Spleen (tissue), 7 donors: Measurements from ENCODE around the gene MKLN1.

Source experiments
- POLR2A ChIP-seq, 3 donors: fragments of 450-650 bp; IDR thresholded peaks; one replicate each; pipeline ENCODE4 v1.5.1; 2017; ENCODE audit warnings: antibody characterized with exemption in 3 of 3, mild to moderate bottlenecking in 1 of 3
- POLR2AphosphoS5 ChIP-seq, 3 donors: sonication (generic); formaldehyde crosslinking; IDR thresholded peaks; one replicate each; pipeline ENCODE4 v1.5.1; 2017; ENCODE audit warnings: antibody characterized with exemption in 3 of 3
- TF ChIP-seq, protein P1 (sequence below), 11 experiments: fragments of 200-600 bp in 7 of 11; fragments of 450-650 bp in 4 of 11; sonication (generic) in 4 of 11; IDR thresholded peaks in 8 of 11; conservative IDR thresholded peaks in 3 of 11; 1 replicate in 7 of 11; 2 replicates in 4 of 11; pipeline versions ENCODE4 v1.4.0 to v1.8.0; 2016 to 2021; ENCODE audit warnings: antibody characterized with exemption in 11 of 11, inconsistent platforms in 4 of 11, mild to moderate bottlenecking in 1 of 11
- donor health status: DM: no; HTN: no; CAD: no; lungs with moderate emphysema.
- donor health status: DM: no; HTN: no; CAD: no.
- donor health status: DM: no; HTN: no; CAD: no.

DNA sequence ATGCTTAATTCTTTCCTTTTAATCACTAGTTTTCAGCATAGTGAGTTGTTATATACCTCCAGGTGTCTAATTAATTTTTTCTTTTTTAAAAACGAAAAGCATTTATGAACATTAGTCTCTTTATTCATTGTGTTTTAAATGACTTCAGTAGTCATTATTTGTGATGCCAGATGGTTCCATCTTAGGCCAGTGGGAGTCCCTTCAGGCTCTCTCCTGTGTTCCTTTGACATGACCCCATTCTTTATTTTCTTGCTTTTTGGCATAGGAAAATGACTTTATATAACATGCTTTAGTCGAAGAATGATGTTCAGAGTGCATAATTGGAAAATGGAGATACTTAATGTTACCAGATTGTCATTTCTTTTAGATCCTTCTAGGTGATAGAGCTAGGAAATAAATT lies 24.4 kb downstream of the MKLN1 start:
- TF ChIP-seq POLR2A (IDR thresholded peaks at IDR 0.05) = no peak
- TF ChIP-seq, protein P1, sequence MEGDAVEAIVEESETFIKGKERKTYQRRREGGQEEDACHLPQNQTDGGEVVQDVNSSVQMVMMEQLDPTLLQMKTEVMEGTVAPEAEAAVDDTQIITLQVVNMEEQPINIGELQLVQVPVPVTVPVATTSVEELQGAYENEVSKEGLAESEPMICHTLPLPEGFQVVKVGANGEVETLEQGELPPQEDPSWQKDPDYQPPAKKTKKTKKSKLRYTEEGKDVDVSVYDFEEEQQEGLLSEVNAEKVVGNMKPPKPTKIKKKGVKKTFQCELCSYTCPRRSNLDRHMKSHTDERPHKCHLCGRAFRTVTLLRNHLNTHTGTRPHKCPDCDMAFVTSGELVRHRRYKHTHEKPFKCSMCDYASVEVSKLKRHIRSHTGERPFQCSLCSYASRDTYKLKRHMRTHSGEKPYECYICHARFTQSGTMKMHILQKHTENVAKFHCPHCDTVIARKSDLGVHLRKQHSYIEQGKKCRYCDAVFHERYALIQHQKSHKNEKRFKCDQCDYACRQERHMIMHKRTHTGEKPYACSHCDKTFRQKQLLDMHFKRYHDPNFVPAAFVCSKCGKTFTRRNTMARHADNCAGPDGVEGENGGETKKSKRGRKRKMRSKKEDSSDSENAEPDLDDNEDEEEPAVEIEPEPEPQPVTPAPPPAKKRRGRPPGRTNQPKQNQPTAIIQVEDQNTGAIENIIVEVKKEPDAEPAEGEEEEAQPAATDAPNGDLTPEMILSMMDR (IDR thresholded peaks at IDR 0.05 in 8 of 11, conservative IDR thresholded peaks at IDR 0.05 in 3 of 11) = no peak
- no peak for TF ChIP-seq POLR2AphosphoS5 (IDR thresholded peaks at IDR 0.05)
